ENCODE measurements around the gene ARSG. TPM values are rescaled to one million over a fixed set of nuclear protein-coding genes. Genes with fewer than 3 reads are reported as not detected.

The ARSG gene
- total and polyA plus RNA-seq, 2 donors (not counting 3 experiments of a cell fraction or from before 2014, with no cell fraction given): 3.9 to 7.0 TPM

- Histone ChIP-seq H3K4me2 (ENCODE audit: insufficient read depth, low read length) (no peak overlapping the region), H3K79me2 (ENCODE audit: control insufficient read depth, insufficient read depth, low read length) (no peaks in the 10 kb centered on the region), H4K20me1 (replicated peaks; ENCODE audit: control insufficient read depth, extremely low read depth, insufficient read depth, low read length) (no peaks in the 10 kb centered on the region), H3K9me1 (replicated peaks; ENCODE audit: control insufficient read depth, extremely low read depth, insufficient read depth, low read length) (no peaks in the 10 kb centered on the region), H3K9ac (replicated peaks; ENCODE audit: extremely low read depth, insufficient read depth, low read length) (no peak overlapping the region), H3K4me3 (replicated peaks in 1 of 3; ENCODE audit: insufficient read depth in 1 of 3, low read depth in 1 of 3, low read length in 3 of 3) (no peak overlapping the region), H3K27me3 (ENCODE audit: control insufficient read depth in 2 of 2, insufficient read depth in 2 of 2, low read length in 2 of 2) (no peaks in the 10 kb centered on the region), H3K4me1 (ENCODE audit: control insufficient read depth, extremely low read depth, insufficient read depth, low read length) (no peaks in the 10 kb centered on the region), H2AFZ (ENCODE audit: low read depth, low read length) (no peak overlapping the region), H3K36me3 (ENCODE audit: control insufficient read depth in 2 of 2, extremely low read depth in 1 of 2, insufficient read depth in 2 of 2, low read length in 2 of 2) (no peaks in the 10 kb centered on the region), H3K27ac (ENCODE audit: insufficient read depth, low read depth, low read length) (no peak overlapping the region), H3K9me3 (replicated peaks; ENCODE audit: control insufficient read depth, insufficient read depth, low read length) (no peaks in the 10 kb centered on the region)
- DNase-seq (ENCODE audit: low read depth, low spot score) (no peak), FAIRE-seq (no peak)
- CTCF ChIA-PET: interaction anchor here (2.1 kb wide), 1 partner anchor 54 kb away, joined by 9 read pairs; no protein-coding TSS in a partner anchor
- TF ChIP-seq MYC (IDR thresholded peaks at IDR 0.05; ENCODE audit: low read depth, low read length) (no peak), CTCF (IDR thresholded peaks at IDR 0.05; ENCODE audit: extremely low read depth in 1 of 2, insufficient read depth in 1 of 2, low read depth in 1 of 2, low read length in 2 of 2) (no peak), FOS (IDR thresholded peaks at IDR 0.05; ENCODE audit: borderline replicate concordance, insufficient read depth, low read length) (no peak), EZH2 (IDR thresholded peaks at IDR 0.05; ENCODE audit: borderline replicate concordance, low read depth, low read length, severe bottlenecking) (no peak), POLR2A (IDR thresholded peaks at IDR 0.05; ENCODE audit: low read depth, low read length) (no peak), POLR2AphosphoS5 (IDR thresholded peaks at IDR 0.05; ENCODE audit: insufficient read depth, low read depth, low read length) (no peak), JUN (IDR thresholded peaks at IDR 0.05; ENCODE audit: borderline replicate concordance, insufficient read depth, insufficient read length, low read depth) (no peak), MAX (IDR thresholded peaks at IDR 0.05; ENCODE audit: insufficient read depth, insufficient read length) (no peak), GATA2 (IDR thresholded peaks at IDR 0.05; ENCODE audit: insufficient read depth, insufficient read length, low read depth, low read length) (no peak)
- no TSS peak for BruUV-seq (replicated peaks)
- intact Hi-C loops (cut with micrococcal nuclease) (no loop called here), dilution Hi-C loops (cut with MboI; ENCODE audit: extremely low pct_ligation_motif_present, low sequenced_read_pairs) (no loop called here)
- POLR2A ChIA-PET: no interaction called here
Observed at GRCh38 chr17:68344701-68345136, 53.4 kb downstream of the ARSG start.
